Uterus (tissue), 2 donors: ENCODE results near the gene SCAPER.

Experiments
- POLR2A ChIP-seq, 2 donors: fragments of 450-650 bp; IDR thresholded peaks; one replicate each; pipeline ENCODE4 v1.6.1; 2016; ENCODE audit warnings: antibody characterized with exemption in 2 of 2, mild to moderate bottlenecking in 1 of 2, moderate library complexity in 1 of 2
- TF ChIP-seq, protein P1 (sequence below), 4 experiments: fragments of 200-600 bp in 2 of 4; fragments of 450-650 bp in 2 of 4; sonication (generic) in 2 of 4; IDR thresholded peaks; one replicate each; pipeline ENCODE4 v1.5.1; 2016 to 2019; ENCODE audit warnings: antibody characterized with exemption in 4 of 4, mild to moderate bottlenecking in 2 of 4, moderate library complexity in 1 of 4

DNA sequence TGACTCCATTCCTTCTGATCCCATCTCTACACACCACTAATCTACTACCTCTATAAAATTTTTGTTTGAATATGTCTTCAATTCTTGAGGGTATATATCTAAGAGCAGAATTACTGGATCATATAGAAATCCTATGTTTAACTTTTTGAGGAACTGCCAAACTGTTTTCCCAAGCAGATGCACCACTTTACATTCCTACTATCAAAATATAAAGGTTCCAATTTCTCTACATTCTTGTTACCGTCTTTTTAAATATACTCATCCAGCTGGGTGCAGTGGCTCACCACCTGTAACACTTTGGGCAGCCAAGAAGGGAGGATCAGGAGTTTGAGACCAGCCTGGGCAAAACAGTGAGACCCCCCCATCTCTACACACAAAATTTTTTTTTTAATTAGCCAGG, 268.0 kb downstream of the SCAPER start:
- TF ChIP-seq, protein P1, sequence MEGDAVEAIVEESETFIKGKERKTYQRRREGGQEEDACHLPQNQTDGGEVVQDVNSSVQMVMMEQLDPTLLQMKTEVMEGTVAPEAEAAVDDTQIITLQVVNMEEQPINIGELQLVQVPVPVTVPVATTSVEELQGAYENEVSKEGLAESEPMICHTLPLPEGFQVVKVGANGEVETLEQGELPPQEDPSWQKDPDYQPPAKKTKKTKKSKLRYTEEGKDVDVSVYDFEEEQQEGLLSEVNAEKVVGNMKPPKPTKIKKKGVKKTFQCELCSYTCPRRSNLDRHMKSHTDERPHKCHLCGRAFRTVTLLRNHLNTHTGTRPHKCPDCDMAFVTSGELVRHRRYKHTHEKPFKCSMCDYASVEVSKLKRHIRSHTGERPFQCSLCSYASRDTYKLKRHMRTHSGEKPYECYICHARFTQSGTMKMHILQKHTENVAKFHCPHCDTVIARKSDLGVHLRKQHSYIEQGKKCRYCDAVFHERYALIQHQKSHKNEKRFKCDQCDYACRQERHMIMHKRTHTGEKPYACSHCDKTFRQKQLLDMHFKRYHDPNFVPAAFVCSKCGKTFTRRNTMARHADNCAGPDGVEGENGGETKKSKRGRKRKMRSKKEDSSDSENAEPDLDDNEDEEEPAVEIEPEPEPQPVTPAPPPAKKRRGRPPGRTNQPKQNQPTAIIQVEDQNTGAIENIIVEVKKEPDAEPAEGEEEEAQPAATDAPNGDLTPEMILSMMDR (IDR thresholded peaks at IDR 0.05) = no peak
- TF ChIP-seq POLR2A (IDR thresholded peaks at IDR 0.05) = no peak
